ENCODE results near the gene OVOL3.

GRCh38 chr19:36089847-36090246 lies 21.1 kb upstream of the OVOL3 start:
- TF ChIP-seq POLR2AphosphoS5 (IDR thresholded peaks at IDR 0.05) (no peak), EP300 (IDR thresholded peaks at IDR 0.05) (no peak)
- TF ChIP-seq, protein P1, sequence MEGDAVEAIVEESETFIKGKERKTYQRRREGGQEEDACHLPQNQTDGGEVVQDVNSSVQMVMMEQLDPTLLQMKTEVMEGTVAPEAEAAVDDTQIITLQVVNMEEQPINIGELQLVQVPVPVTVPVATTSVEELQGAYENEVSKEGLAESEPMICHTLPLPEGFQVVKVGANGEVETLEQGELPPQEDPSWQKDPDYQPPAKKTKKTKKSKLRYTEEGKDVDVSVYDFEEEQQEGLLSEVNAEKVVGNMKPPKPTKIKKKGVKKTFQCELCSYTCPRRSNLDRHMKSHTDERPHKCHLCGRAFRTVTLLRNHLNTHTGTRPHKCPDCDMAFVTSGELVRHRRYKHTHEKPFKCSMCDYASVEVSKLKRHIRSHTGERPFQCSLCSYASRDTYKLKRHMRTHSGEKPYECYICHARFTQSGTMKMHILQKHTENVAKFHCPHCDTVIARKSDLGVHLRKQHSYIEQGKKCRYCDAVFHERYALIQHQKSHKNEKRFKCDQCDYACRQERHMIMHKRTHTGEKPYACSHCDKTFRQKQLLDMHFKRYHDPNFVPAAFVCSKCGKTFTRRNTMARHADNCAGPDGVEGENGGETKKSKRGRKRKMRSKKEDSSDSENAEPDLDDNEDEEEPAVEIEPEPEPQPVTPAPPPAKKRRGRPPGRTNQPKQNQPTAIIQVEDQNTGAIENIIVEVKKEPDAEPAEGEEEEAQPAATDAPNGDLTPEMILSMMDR (IDR thresholded peaks at IDR 0.05), result no peak
